GM12873 (cell line): ENCODE measurements around the gene TMEM269.

ENCODE experiments used
- CTCF ChIP-seq: IDR thresholded peaks from 2 replicates; pipeline ENCODE4 v1.5.1; 2012; ENCODE audit warnings: low read depth, mild to moderate bottlenecking, moderate library complexity, low read length, control low read depth; ENCODE audit not compliant: insufficient read depth; ENCODE audit errors: missing control alignments

TMEM269 gene

GRCh38 chr1:42759114-42759513 lies 25.7 kb upstream of the TMEM269 start:
- TF ChIP-seq CTCF, result no peak

GRCh38 chr1:42761567-42761966 lies 23.2 kb upstream of the TMEM269 start:
- no peak for TF ChIP-seq CTCF

- no peak for TF ChIP-seq CTCF
These were observed 22.5 kb upstream of the TMEM269 start for GRCh38 chr1:42762269-42762668.

GRCh38 chr1:42765269-42765668 lies 19.5 kb upstream of the TMEM269 start:
- no peak for TF ChIP-seq CTCF

GRCh38 chr1:42765832-42766740 lies 18.7 kb upstream of the TMEM269 start:
- peak; percentile 59 for TF ChIP-seq CTCF

GRCh38 chr1:42766741-42767509 lies 17.9 kb upstream of the TMEM269 start, which contains the start of the genes C1orf50 and P3H1:
TSS of gene C1orf50 (plus strand) at chr1:42767249. CDS start at chr1:42767312, 63 bp downstream.
TSS of gene P3H1 (minus strand) at chr1:42767028. CDS start at chr1:42766971, 57 bp downstream.
- TF ChIP-seq CTCF, result peak; percentile 6

GRCh38 chr1:42767510-42768000 lies 17.2 kb upstream of the TMEM269 start:
- no peak for TF ChIP-seq CTCF
